ENCODE results near the gene RAC2.
"Not testable (repeated sequence)": the region's sequence is repeated elsewhere in the genome, so short reads cannot be mapped to it uniquely, and the experiment has no call there.

RAC2 gene

GRCh38 chr22:37251836-37252235 lies 7.8 kb upstream of the RAC2 start:
- WGBS, result 86% methylated on average over 6 of the region's 8 CpGs
- DNase-seq; H3K18ac ChIP-seq (ENCODE audit: low read depth in 1 of 2, low read length in 2 of 2): not testable (repeated sequence)

GRCh38 chr22:37249986-37250385 lies 5.9 kb upstream of the RAC2 start:
- Histone ChIP-seq H3K79me1 (replicated peaks; ENCODE audit: low read length, poor library complexity, severe bottlenecking) (no peaks in the 10 kb centered on the region), H3K9me3 (ENCODE audit: control insufficient read depth, low read length) (no peaks in the 10 kb centered on the region), H2AFZ (ENCODE audit: low read depth, low read length) (no peak overlapping the region), H3K4me2 (ENCODE audit: low read length, poor library complexity, severe bottlenecking) (no peak overlapping the region), H2BK15ac (ENCODE audit: low read depth, poor library complexity, severe bottlenecking) (no peak overlapping the region), H3K4me1 (ENCODE audit: control insufficient read depth, insufficient read depth, low read depth, low read length) (peaks cover 7% of the 10 kb centered on the region), H2AK5ac (ENCODE audit: low read length, severe bottlenecking) (no peak overlapping the region), H3K14ac (ENCODE audit: low read length in 2 of 2) (no peak overlapping the region), H3K18ac (ENCODE audit: low read depth in 1 of 2, low read length in 2 of 2) (no peak overlapping the region), H3K9ac (ENCODE audit: low read length) (no peak overlapping the region), H4K91ac (ENCODE audit: low read length) (no peak overlapping the region), H3K27me3 (ENCODE audit: control insufficient read depth in 1 of 2, insufficient read depth in 1 of 2, low read length in 2 of 2) (peaks cover 0 to 17% of the 10 kb centered on the region in 2 experiments), H3K36me3 (ENCODE audit: control insufficient read depth in 1 of 2, insufficient read depth in 2 of 2, low read depth in 1 of 2, low read length in 2 of 2) (no peaks in the 10 kb centered on the region), H3K27ac (ENCODE audit: low read length, poor library complexity, severe bottlenecking) (no peak overlapping the region), H2BK12ac (ENCODE audit: low read length in 2 of 2) (no peak overlapping the region), H3K4me3 (ENCODE audit: insufficient read depth in 1 of 2, low read depth in 1 of 2, low read length in 2 of 2) (no peak overlapping the region), H4K8ac (ENCODE audit: low read length) (no peak overlapping the region), H2BK120ac (ENCODE audit: low read depth, low read length) (no peak overlapping the region), H2BK5ac (ENCODE audit: low read depth, low read length, poor library complexity, severe bottlenecking) (no peak overlapping the region), H3K23ac (ENCODE audit: low read length in 2 of 2) (no peak overlapping the region), H3K4ac (ENCODE audit: low read depth in 1 of 2, low read length in 2 of 2) (no peak overlapping the region)
- WGBS, result 92% methylated on average over 9 of the region's 12 CpGs
- no peak for DNase-seq

More at GRCh38 chr22:37251836-37252235, 7.8 kb upstream of the RAC2 start:
- H3K79me1 ChIP-seq (replicated peaks; ENCODE audit: low read length, poor library complexity, severe bottlenecking); H3K9me3 ChIP-seq (ENCODE audit: control insufficient read depth, low read length); H3K36me3 ChIP-seq (ENCODE audit: control insufficient read depth in 1 of 2, insufficient read depth in 2 of 2, low read depth in 1 of 2, low read length in 2 of 2); H3K4me2 ChIP-seq (ENCODE audit: low read length, poor library complexity, severe bottlenecking); H3K23ac ChIP-seq (ENCODE audit: low read length in 2 of 2); H4K91ac ChIP-seq (ENCODE audit: low read length); H2BK15ac ChIP-seq (ENCODE audit: low read depth, poor library complexity, severe bottlenecking); H2AK5ac ChIP-seq (ENCODE audit: low read length, severe bottlenecking); H3K4me1 ChIP-seq (ENCODE audit: control insufficient read depth, insufficient read depth, low read depth, low read length); H2BK12ac ChIP-seq (ENCODE audit: low read length in 2 of 2); H2BK5ac ChIP-seq (ENCODE audit: low read depth, low read length, poor library complexity, severe bottlenecking); H3K14ac ChIP-seq (ENCODE audit: low read length in 2 of 2); H3K4ac ChIP-seq (ENCODE audit: low read depth in 1 of 2, low read length in 2 of 2); H3K27ac ChIP-seq (ENCODE audit: low read length, poor library complexity, severe bottlenecking); H4K8ac ChIP-seq (ENCODE audit: low read length); H2BK120ac ChIP-seq (ENCODE audit: low read depth, low read length); H2AFZ ChIP-seq (ENCODE audit: low read depth, low read length); H3K9ac ChIP-seq (ENCODE audit: low read length); H3K4me3 ChIP-seq (ENCODE audit: insufficient read depth in 1 of 2, low read depth in 1 of 2, low read length in 2 of 2): not testable (repeated sequence)
- peaks cover 0 to 34% of the 10 kb centered on the region in 2 experiments for H3K27me3 ChIP-seq (ENCODE audit: control insufficient read depth in 1 of 2, insufficient read depth in 1 of 2, low read length in 2 of 2)

GRCh38 chr22:37248251-37248650 lies 4.2 kb upstream of the RAC2 start:
- no peak overlapping the region for H2BK5ac ChIP-seq (ENCODE audit: low read depth, low read length, poor library complexity, severe bottlenecking)
- no peak overlapping the region for H3K27ac ChIP-seq (ENCODE audit: low read length, poor library complexity, severe bottlenecking)
- peaks cover 3% of the 10 kb centered on the region for H3K79me1 ChIP-seq (replicated peaks; ENCODE audit: low read length, poor library complexity, severe bottlenecking)
- no peak overlapping the region for H3K23ac ChIP-seq (ENCODE audit: low read length in 2 of 2)
- no peaks in the 10 kb centered on the region for H3K9me3 ChIP-seq (ENCODE audit: control insufficient read depth, low read length)
- H2BK15ac ChIP-seq (ENCODE audit: low read depth, poor library complexity, severe bottlenecking), result no peak overlapping the region
- H3K27me3 ChIP-seq (ENCODE audit: control insufficient read depth in 1 of 2, insufficient read depth in 1 of 2, low read length in 2 of 2), result peaks cover 0 to 17% of the 10 kb centered on the region in 2 experiments
- no peak overlapping the region for H2BK120ac ChIP-seq (ENCODE audit: low read depth, low read length)
- H4K91ac ChIP-seq (ENCODE audit: low read length), result no peak overlapping the region
- no peak overlapping the region for H3K4me3 ChIP-seq (ENCODE audit: insufficient read depth in 1 of 2, low read depth in 1 of 2, low read length in 2 of 2)
- H3K14ac ChIP-seq (ENCODE audit: low read length in 2 of 2), result no peak overlapping the region
- H4K8ac ChIP-seq (ENCODE audit: low read length), result no peak overlapping the region
- H3K4me2 ChIP-seq (ENCODE audit: low read length, poor library complexity, severe bottlenecking), result no peak overlapping the region
- H3K9ac ChIP-seq (ENCODE audit: low read length), result no peak overlapping the region
- no peaks in the 10 kb centered on the region for H3K36me3 ChIP-seq (ENCODE audit: control insufficient read depth in 1 of 2, insufficient read depth in 2 of 2, low read depth in 1 of 2, low read length in 2 of 2)
- no peak for DNase-seq
- H2AFZ ChIP-seq (ENCODE audit: low read depth, low read length), result no peak overlapping the region
- H2BK12ac ChIP-seq (ENCODE audit: low read length in 2 of 2), result no peak overlapping the region
- H3K4ac ChIP-seq (ENCODE audit: low read depth in 1 of 2, low read length in 2 of 2), result no peak overlapping the region
- 88% methylated on average over 4 of the region's 6 CpGs for WGBS
- H3K18ac ChIP-seq (ENCODE audit: low read depth in 1 of 2, low read length in 2 of 2), result no peak overlapping the region
- no peak overlapping the region for H2AK5ac ChIP-seq (ENCODE audit: low read length, severe bottlenecking)
- peaks cover 23% of the 10 kb centered on the region for H3K4me1 ChIP-seq (ENCODE audit: control insufficient read depth, insufficient read depth, low read depth, low read length)

GRCh38 chr22:37245740-37246139 lies 1.7 kb upstream of the RAC2 start:
- no peak overlapping the region for H3K27ac ChIP-seq (ENCODE audit: low read length, poor library complexity, severe bottlenecking)
- H4K8ac ChIP-seq (ENCODE audit: low read length), result no peak overlapping the region
- DNase-seq, result no peak
- no peak overlapping the region for H2AK5ac ChIP-seq (ENCODE audit: low read length, severe bottlenecking)
- H3K9me3 ChIP-seq (ENCODE audit: control insufficient read depth, low read length), result no peaks in the 10 kb centered on the region
- H2AFZ ChIP-seq (ENCODE audit: low read depth, low read length), result no peak overlapping the region
- H2BK15ac ChIP-seq (ENCODE audit: low read depth, poor library complexity, severe bottlenecking), result no peak overlapping the region
- no peak overlapping the region for H3K4ac ChIP-seq (ENCODE audit: low read depth in 1 of 2, low read length in 2 of 2)
- H2BK5ac ChIP-seq (ENCODE audit: low read depth, low read length, poor library complexity, severe bottlenecking), result no peak overlapping the region
- no peak overlapping the region for H3K4me3 ChIP-seq (ENCODE audit: insufficient read depth in 1 of 2, low read depth in 1 of 2, low read length in 2 of 2)
- H3K36me3 ChIP-seq (ENCODE audit: control insufficient read depth in 1 of 2, insufficient read depth in 2 of 2, low read depth in 1 of 2, low read length in 2 of 2), result peaks cover 0 to 13% of the 10 kb centered on the region in 2 experiments
- peaks cover 36% of the 10 kb centered on the region for H3K4me1 ChIP-seq (ENCODE audit: control insufficient read depth, insufficient read depth, low read depth, low read length)
- H2BK120ac ChIP-seq (ENCODE audit: low read depth, low read length), result no peak overlapping the region
- peaks cover 8% of the 10 kb centered on the region for H3K79me1 ChIP-seq (replicated peaks; ENCODE audit: low read length, poor library complexity, severe bottlenecking)
- no peak overlapping the region for H3K23ac ChIP-seq (ENCODE audit: low read length in 2 of 2)
- no peak overlapping the region for H3K9ac ChIP-seq (ENCODE audit: low read length)
- no peak overlapping the region for H4K91ac ChIP-seq (ENCODE audit: low read length)
- no peak overlapping the region for H3K18ac ChIP-seq (ENCODE audit: low read depth in 1 of 2, low read length in 2 of 2)
- WGBS, result 95% methylated on average over 3 of the region's 6 CpGs
- no peak overlapping the region for H2BK12ac ChIP-seq (ENCODE audit: low read length in 2 of 2)
- H3K27me3 ChIP-seq (ENCODE audit: control insufficient read depth in 1 of 2, insufficient read depth in 1 of 2, low read length in 2 of 2), result peaks cover 0 to 9% of the 10 kb centered on the region in 2 experiments
- no peak overlapping the region for H3K14ac ChIP-seq (ENCODE audit: low read length in 2 of 2)
- no peak overlapping the region for H3K4me2 ChIP-seq (ENCODE audit: low read length, poor library complexity, severe bottlenecking)
